Panc1 (cell line): ENCODE results near the gene ALG1. TPM values are rescaled to one million over a fixed set of nuclear protein-coding genes. Genes with fewer than 3 reads are reported as not detected.
A peak's percentile ranks its signal among the peaks of the same experiment; 100 is the strongest.

Experiments used
- ATAC-seq: fragments of 200-7000 bp; cut with Tn5 transposase; 2 replicates; pipeline ENCODE4 v1.9.1; 2020; ENCODE audit warnings: mild to moderate bottlenecking, moderate library complexity
- BruUV-seq: library from RNA; stranded (reverse); fragments of 400-500 nt; replicated peaks from 2 replicates; lab custom pipeline; 2021; lab: Mats Ljungman, UMichigan
- CTCF ChIA-PET: fragments of 300-600 bp; sonication (Branson Sonifier 250); formaldehyde crosslinking; loops from one replicate; lab custom pipeline; 2022; ENCODE audit warnings: antibody characterized with exemption; lab: Charles Lee
- POLR2A ChIA-PET: fragments of 300-600 bp; sonication (Branson Sonifier 250); formaldehyde crosslinking; loops from one replicate; lab custom pipeline; 2022; ENCODE audit warnings: antibody characterized with exemption; lab: Charles Lee
- DNase-seq: peaks from one replicate; pipeline ENCODE4 v3.0.0-alpha.2; 2010; ENCODE audit warnings: low read depth, low spot score
- H3K27ac ChIP-seq: 2 replicates; pipeline ENCODE4 v1.5.1; 2011; ENCODE audit warnings: mild to moderate bottlenecking, low read length, inconsistent platforms
- H3K27me3 ChIP-seq: fragments of 200-500 bp; sonication (Bioruptor generic); 2 replicates; pipeline ENCODE4 v1.6.0; 2014; ENCODE audit warnings: low read length, inconsistent platforms; ENCODE audit not compliant: control insufficient read depth, insufficient read depth
- H3K36me3 ChIP-seq: fragments of 200-500 bp; sonication (Bioruptor generic); 2 replicates; pipeline ENCODE4 v1.5.1; 2014; ENCODE audit warnings: inconsistent platforms, mild to moderate bottlenecking, low read length, moderate library complexity; ENCODE audit not compliant: control insufficient read depth, insufficient read depth
- H3K4me1 ChIP-seq: 2 replicates; pipeline ENCODE4 v1.5.1; 2011; ENCODE audit warnings: inconsistent platforms, mild to moderate bottlenecking, low read length, moderate library complexity; ENCODE audit not compliant: control insufficient read depth, insufficient read depth
- H3K4me3 ChIP-seq, 2 experiments: 2 replicates each; pipeline ENCODE4 v1.5.1; 2011 to 2012; ENCODE audit warnings: low read depth in 2 of 2, low read length in 2 of 2, mild to moderate bottlenecking in 2 of 2, inconsistent platforms in 1 of 2, moderate library complexity in 1 of 2
- H3K9me3 ChIP-seq: fragments of 200-500 bp; sonication (Bioruptor generic); 2 replicates; pipeline ENCODE4 v1.5.1; 2014; ENCODE audit warnings: low read depth, mild to moderate bottlenecking, inconsistent platforms, low read length, moderate library complexity; ENCODE audit not compliant: control insufficient read depth, insufficient read depth
- POLR2AphosphoS5 ChIP-seq: IDR thresholded peaks from 2 replicates; pipeline ENCODE4 v1.6.1; 2012; ENCODE audit warnings: mild to moderate bottlenecking, low read depth, low read length, moderate library complexity
- SIN3A ChIP-seq: IDR thresholded peaks from 2 replicates; pipeline ENCODE4 v1.6.1; 2012; ENCODE audit warnings: low read depth, mild to moderate bottlenecking, low read length, moderate library complexity, borderline replicate concordance; ENCODE audit not compliant: insufficient read depth
- TCF7L2 ChIP-seq: IDR thresholded peaks from 2 replicates; pipeline ENCODE4 v1.6.1; 2011; ENCODE audit warnings: mild to moderate bottlenecking, low read depth, low read length, inconsistent platforms
- in situ Hi-C: cut with HindIII; loops from 2 replicates; pipeline ENCODE4 v1.10.0; 2016; ENCODE audit warnings: low sequenced_read_pairs, low pct_unique_long_range_greater_than_20kb
- intact Hi-C: fragments of 100-400 bp; cut with micrococcal nuclease; formaldehyde crosslinking; loops from one replicate; pipeline ENCODE4 v1.10.0; 2022; ENCODE audit not compliant: unreplicated experiment
- total RNA-seq: library from RNA; stranded (reverse); gene quantifications from one replicate; pipeline ENCODE4 v1.2.1, GENCODE V29; 2021; ENCODE audit not compliant: unreplicated experiment
- TF ChIP-seq, protein P1 (sequence below): fragments of 450-650 bp; IDR thresholded peaks from 2 replicates; pipeline ENCODE4 v1.5.1; 2017; ENCODE audit warnings: mild to moderate bottlenecking
- TF ChIP-seq, protein P2 (sequence below), 2 experiments: IDR thresholded peaks; 2 replicates each; pipeline ENCODE4 v1.6.1; 2011 to 2012; ENCODE audit warnings: low read depth in 2 of 2, control low read depth in 1 of 2, low read length in 1 of 2, mild to moderate bottlenecking in 1 of 2, moderate library complexity in 1 of 2; ENCODE audit not compliant: insufficient read depth in 1 of 2

Gene ALG1
- total RNA-seq, 1 experiment from 2014 or later, result 46.6 TPM

DNA sequence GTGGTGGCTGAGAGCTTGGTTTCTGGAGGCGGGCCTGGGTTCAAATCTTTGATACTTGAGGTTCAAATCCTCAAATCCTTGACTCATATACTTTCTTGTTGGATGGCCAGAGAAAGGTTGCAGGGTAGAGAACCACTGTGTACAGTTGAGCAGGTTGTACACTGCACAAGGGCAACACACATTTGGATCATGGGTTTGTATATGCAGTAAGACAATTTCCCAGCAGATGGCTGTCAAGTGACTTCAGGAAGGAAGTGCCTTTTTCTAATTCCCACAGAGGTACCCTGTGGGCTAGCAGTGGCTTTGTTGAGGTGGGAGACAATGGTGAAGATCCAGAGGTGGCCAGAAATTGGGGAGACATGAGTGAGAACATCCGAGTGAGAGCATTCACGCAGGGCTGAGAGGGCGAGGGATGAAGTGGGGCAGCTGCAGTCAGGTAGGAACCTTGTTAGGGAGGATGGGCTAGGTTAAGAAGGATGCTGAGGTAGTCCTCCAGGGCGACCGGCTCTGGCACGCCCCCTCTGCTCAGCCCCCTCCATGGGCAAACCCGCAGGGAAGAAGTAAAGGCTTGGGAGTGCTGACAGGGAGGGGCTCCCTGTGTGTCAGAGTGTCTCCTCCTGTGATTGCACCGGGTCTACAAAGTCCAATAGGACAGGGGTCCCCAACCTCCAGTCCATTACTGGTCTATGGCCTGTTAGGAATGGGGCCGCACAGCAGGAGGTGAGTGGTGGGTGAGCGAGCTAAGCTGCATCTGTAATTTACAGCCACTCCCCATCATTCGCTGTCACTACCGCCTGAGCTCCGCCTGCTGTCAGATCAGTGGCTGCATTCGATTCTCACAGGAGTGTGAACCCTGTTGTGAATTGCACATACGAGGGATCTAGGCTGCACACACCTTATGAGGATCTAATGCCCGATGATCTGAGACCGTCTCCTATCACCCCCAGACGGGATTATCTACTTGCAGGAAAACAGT lies 8.6 kb upstream of the ALG1 start:
- in situ Hi-C loops (no loop called here), intact Hi-C loops (no loop called here)
- Histone ChIP-seq H3K9me3 (no peaks in the 10 kb centered on the region), H3K4me1 (no peaks in the 10 kb centered on the region), H3K27me3 (no peaks in the 10 kb centered on the region; the same call in 1 of the 2 replicates), H3K4me3 (no peak overlapping the region), H3K36me3 (no peaks in the 10 kb centered on the region), H3K27ac (no peak overlapping the region)
- TF ChIP-seq SIN3A, result no peak
- TF ChIP-seq, protein P1, sequence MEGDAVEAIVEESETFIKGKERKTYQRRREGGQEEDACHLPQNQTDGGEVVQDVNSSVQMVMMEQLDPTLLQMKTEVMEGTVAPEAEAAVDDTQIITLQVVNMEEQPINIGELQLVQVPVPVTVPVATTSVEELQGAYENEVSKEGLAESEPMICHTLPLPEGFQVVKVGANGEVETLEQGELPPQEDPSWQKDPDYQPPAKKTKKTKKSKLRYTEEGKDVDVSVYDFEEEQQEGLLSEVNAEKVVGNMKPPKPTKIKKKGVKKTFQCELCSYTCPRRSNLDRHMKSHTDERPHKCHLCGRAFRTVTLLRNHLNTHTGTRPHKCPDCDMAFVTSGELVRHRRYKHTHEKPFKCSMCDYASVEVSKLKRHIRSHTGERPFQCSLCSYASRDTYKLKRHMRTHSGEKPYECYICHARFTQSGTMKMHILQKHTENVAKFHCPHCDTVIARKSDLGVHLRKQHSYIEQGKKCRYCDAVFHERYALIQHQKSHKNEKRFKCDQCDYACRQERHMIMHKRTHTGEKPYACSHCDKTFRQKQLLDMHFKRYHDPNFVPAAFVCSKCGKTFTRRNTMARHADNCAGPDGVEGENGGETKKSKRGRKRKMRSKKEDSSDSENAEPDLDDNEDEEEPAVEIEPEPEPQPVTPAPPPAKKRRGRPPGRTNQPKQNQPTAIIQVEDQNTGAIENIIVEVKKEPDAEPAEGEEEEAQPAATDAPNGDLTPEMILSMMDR, result no peak
- no peak for TF ChIP-seq POLR2AphosphoS5
- TF ChIP-seq TCF7L2, result no peak
- TF ChIP-seq, protein P2, sequence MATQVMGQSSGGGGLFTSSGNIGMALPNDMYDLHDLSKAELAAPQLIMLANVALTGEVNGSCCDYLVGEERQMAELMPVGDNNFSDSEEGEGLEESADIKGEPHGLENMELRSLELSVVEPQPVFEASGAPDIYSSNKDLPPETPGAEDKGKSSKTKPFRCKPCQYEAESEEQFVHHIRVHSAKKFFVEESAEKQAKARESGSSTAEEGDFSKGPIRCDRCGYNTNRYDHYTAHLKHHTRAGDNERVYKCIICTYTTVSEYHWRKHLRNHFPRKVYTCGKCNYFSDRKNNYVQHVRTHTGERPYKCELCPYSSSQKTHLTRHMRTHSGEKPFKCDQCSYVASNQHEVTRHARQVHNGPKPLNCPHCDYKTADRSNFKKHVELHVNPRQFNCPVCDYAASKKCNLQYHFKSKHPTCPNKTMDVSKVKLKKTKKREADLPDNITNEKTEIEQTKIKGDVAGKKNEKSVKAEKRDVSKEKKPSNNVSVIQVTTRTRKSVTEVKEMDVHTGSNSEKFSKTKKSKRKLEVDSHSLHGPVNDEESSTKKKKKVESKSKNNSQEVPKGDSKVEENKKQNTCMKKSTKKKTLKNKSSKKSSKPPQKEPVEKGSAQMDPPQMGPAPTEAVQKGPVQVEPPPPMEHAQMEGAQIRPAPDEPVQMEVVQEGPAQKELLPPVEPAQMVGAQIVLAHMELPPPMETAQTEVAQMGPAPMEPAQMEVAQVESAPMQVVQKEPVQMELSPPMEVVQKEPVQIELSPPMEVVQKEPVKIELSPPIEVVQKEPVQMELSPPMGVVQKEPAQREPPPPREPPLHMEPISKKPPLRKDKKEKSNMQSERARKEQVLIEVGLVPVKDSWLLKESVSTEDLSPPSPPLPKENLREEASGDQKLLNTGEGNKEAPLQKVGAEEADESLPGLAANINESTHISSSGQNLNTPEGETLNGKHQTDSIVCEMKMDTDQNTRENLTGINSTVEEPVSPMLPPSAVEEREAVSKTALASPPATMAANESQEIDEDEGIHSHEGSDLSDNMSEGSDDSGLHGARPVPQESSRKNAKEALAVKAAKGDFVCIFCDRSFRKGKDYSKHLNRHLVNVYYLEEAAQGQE (IDR thresholded peaks at IDR 0.05; ENCODE audit: insufficient read depth in 1 of 2, low read depth in 2 of 2, low read length in 1 of 2), result no peak
- no TSS peak for BruUV-seq
- no peak for DNase-seq
- peak; percentile 67 for ATAC-seq
- POLR2A ChIA-PET, result no interaction called here
- CTCF ChIA-PET, result interaction anchor here (0.6 kb wide), 1 partner anchor 18 kb away, joined by 6 read pairs; no protein-coding TSS in a partner anchor

DNA sequence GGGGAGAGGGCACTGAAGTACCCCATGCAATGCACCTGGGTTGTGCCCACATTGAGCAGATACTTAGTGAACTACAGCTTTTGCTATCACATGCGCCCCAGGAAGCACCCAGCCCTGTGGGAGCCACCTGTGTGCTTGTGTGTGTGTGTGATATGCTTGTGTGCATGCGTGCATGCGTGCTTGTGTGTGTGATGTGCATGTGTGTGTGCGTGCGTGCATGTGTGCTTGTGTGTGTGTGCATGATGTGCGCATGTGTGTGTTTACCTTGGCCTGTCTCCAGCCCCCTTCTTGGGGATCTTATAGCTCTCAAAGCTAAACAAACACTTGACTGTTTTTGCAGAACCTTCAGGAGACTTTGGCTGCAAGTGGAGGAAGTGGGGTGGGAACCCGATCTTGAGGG lies 6.7 kb upstream of the ALG1 start:
- no peak overlapping the region for H3K27ac ChIP-seq
- no peaks in the 10 kb centered on the region for H3K36me3 ChIP-seq
- no peak overlapping the region for H3K4me3 ChIP-seq
- POLR2A ChIA-PET, result interaction anchor here (0.6 kb wide), 1 partner anchor 331 kb away, joined by 3 read pairs; the partner anchor contains the start of genes ANKS3 and DNAAF8
- CTCF ChIA-PET, result no interaction called here
- TF ChIP-seq, protein P2 (IDR thresholded peaks at IDR 0.05; ENCODE audit: insufficient read depth in 1 of 2, low read depth in 2 of 2, low read length in 1 of 2), result no peak
- TF ChIP-seq POLR2AphosphoS5 (no peak), TCF7L2 (no peak), SIN3A (no peak)
- TF ChIP-seq, protein P1, result no peak
- no peak for ATAC-seq
- no peaks in the 10 kb centered on the region for H3K9me3 ChIP-seq
- no peaks in the 10 kb centered on the region for H3K4me1 ChIP-seq
- no TSS peak for BruUV-seq
- DNase-seq, result no peak
- H3K27me3 ChIP-seq, result no peaks in the 10 kb centered on the region; the same call in 1 of the 2 replicates
- in situ Hi-C loops (no loop called here), intact Hi-C loops (no loop called here)
